ENCODE results near the gene CACNG4.

GRCh38 chr17:66956941-66957340 lies 7.6 kb upstream of the CACNG4 start:
- TF ChIP-seq CTCF (IDR thresholded peaks at IDR 0.05; ENCODE audit: insufficient read depth, low read depth, low read length) (no peak), EZH2 (IDR thresholded peaks at IDR 0.05; ENCODE audit: insufficient read depth, low read length) (no peak)
